Stimulated activated CD8-positive, alpha-beta memory T cell treated with anti-CD3 and anti-CD28 coated beads, Interleukin-7, amount 100 ng/mL, for 1 hour (primary cell): Measurements from ENCODE around the gene VWF.
"Not testable (repeated sequence)": the region's sequence is repeated elsewhere in the genome, so short reads cannot be mapped to it uniquely, and the experiment has no call there.

Source experiments
- DNase-seq, 2 donors: peaks; one replicate each; pipeline ENCODE4 v3.0.0-alpha.2; 2020; ENCODE audit warnings: low read depth in 2 of 2

The VWF gene

GRCh38 chr12:6145564-6145963 is 21.1 kb upstream of the VWF start:
- DNase-seq, result no peak

- no peak for DNase-seq
These were observed 18.8 kb upstream of the VWF start for GRCh38 chr12:6143303-6143675.

GRCh38 chr12:6142368-6143302 is 18.2 kb upstream of the VWF start:
- not testable (repeated sequence) for DNase-seq

- DNase-seq, result not testable (repeated sequence)
These were observed 17.4 kb upstream of the VWF start for GRCh38 chr12:6141731-6142367.

GRCh38 chr12:6140651-6141447 is 16.4 kb upstream of the VWF start:
- no peak for DNase-seq

- DNase-seq, result no peak
These were observed 10.6 kb upstream of the VWF start for GRCh38 chr12:6135071-6135470.

GRCh38 chr12:6133642-6134041 is 9.2 kb upstream of the VWF start:
- no peak for DNase-seq

GRCh38 chr12:6132496-6132895 is 8.0 kb upstream of the VWF start:
- no peak for DNase-seq

- no peak for DNase-seq
These were observed 789 bp upstream of the VWF start for GRCh38 chr12:6125310-6125608.

GRCh38 chr12:6123258-6123657 is 1.2 kb downstream of the VWF start:
- no peak for DNase-seq

GRCh38 chr12:6122201-6122600 is 2.3 kb downstream of the VWF start:
- no peak for DNase-seq

GRCh38 chr12:6120796-6121473 is 3.5 kb downstream of the VWF start:
- DNase-seq, result no peak

- DNase-seq, result no peak
These were observed 5.4 kb downstream of the VWF start for GRCh38 chr12:6118891-6119568.

GRCh38 chr12:6116471-6117021 is 7.9 kb downstream of the VWF start:
- no peak for DNase-seq

- no peak for DNase-seq
These were observed 9.1 kb downstream of the VWF start for GRCh38 chr12:6115389-6115788.

- no peak for DNase-seq
These were observed 10.0 kb downstream of the VWF start for GRCh38 chr12:6114476-6114870.

GRCh38 chr12:6113691-6114475 is 10.6 kb downstream of the VWF start:
- no peak for DNase-seq

GRCh38 chr12:6112004-6112403 is 12.5 kb downstream of the VWF start:
- no peak for DNase-seq

GRCh38 chr12:6110006-6110405 is 14.5 kb downstream of the VWF start:
- no peak for DNase-seq

GRCh38 chr12:6106218-6106617 is 18.3 kb downstream of the VWF start:
- DNase-seq, result no peak
